SK-N-SH treated with all-trans-retinoic acid at 6 μM for 48 hours (cell line): ENCODE measurements around the gene MAML3.

Source experiments
- ATAC-seq: fragments of 200-7000 bp; cut with Tn5 transposase; 3 replicates; pipeline ENCODE4 v1.9.1; 2020; ENCODE audit warnings: mild to moderate bottlenecking, moderate library complexity
- ARNTL ChIP-seq: fragments of 450-650 bp; formaldehyde crosslinking; IDR thresholded peaks from 2 replicates; pipeline ENCODE4 v1.5.0; 2020; ENCODE audit warnings: low read depth, mild to moderate bottlenecking, moderate library complexity, borderline replicate concordance
- BACH2 ChIP-seq: fragments of 250-450 bp; sonication (Bioruptor Pico); IDR thresholded peaks from 2 replicates; pipeline ENCODE4 v1.9.0; 2021; ENCODE audit warnings: mild to moderate bottlenecking, borderline replicate concordance
- CREB5 ChIP-seq: fragments of 250-450 bp; sonication (Bioruptor Pico); IDR thresholded peaks from 2 replicates; pipeline ENCODE4 v1.5.1; 2020; ENCODE audit warnings: low read depth, mild to moderate bottlenecking, moderate library complexity
- CSDC2 ChIP-seq: fragments of 250-450 bp; sonication (Bioruptor Pico); IDR thresholded peaks from 2 replicates; pipeline ENCODE4 v1.5.0; 2020; ENCODE audit warnings: mild to moderate bottlenecking, moderate library complexity
- CSRNP3 ChIP-seq: fragments of 250-450 bp; sonication (Bioruptor Pico); IDR thresholded peaks from 2 replicates; pipeline ENCODE4 v1.5.1; 2021; ENCODE audit warnings: mild to moderate bottlenecking, moderate library complexity
- ESRRG ChIP-seq: fragments of 250-450 bp; sonication (Bioruptor Pico); IDR thresholded peaks from 2 replicates; pipeline ENCODE4 v1.6.1; 2021; ENCODE audit warnings: mild to moderate bottlenecking
- GLIS3 ChIP-seq: fragments of 250-450 bp; sonication (Bioruptor Pico); IDR thresholded peaks from 2 replicates; pipeline ENCODE4 v1.5.0; 2020; ENCODE audit warnings: mild to moderate bottlenecking, moderate library complexity
- ISL1 ChIP-seq: fragments of 250-450 bp; sonication (Bioruptor Pico); IDR thresholded peaks from 2 replicates; pipeline ENCODE4 v2.1.2; 2022; ENCODE audit warnings: mild to moderate bottlenecking, moderate library complexity
- OSR1 ChIP-seq: fragments of 250-450 bp; sonication (Bioruptor Pico); IDR thresholded peaks from 2 replicates; pipeline ENCODE4 v1.8.0; 2022; ENCODE audit warnings: moderate library complexity, mild to moderate bottlenecking, inconsistent platforms
- POU6F1 ChIP-seq: fragments of 250-450 bp; sonication (Bioruptor Pico); IDR thresholded peaks from 2 replicates; pipeline ENCODE4 v1.8.0; 2021; ENCODE audit warnings: low read depth, mild to moderate bottlenecking, moderate library complexity, borderline replicate concordance
- PPARA ChIP-seq: fragments of 250-450 bp; sonication (Bioruptor Pico); IDR thresholded peaks from 2 replicates; pipeline ENCODE4 v1.5.0; 2020; ENCODE audit warnings: mild to moderate bottlenecking, borderline replicate concordance
- RARB ChIP-seq: fragments of 250-450 bp; sonication (Bioruptor Pico); IDR thresholded peaks from 2 replicates; pipeline ENCODE4 v1.8.0; 2021; ENCODE audit warnings: mild to moderate bottlenecking, moderate library complexity
- SNAI2 ChIP-seq: fragments of 250-450 bp; sonication (Bioruptor Pico); IDR thresholded peaks from 2 replicates; pipeline ENCODE4 v1.5.0; 2020; ENCODE audit warnings: mild to moderate bottlenecking, moderate library complexity
- TCF4 ChIP-seq: fragments of 250-450 bp; sonication (Bioruptor Pico); IDR thresholded peaks from 2 replicates; pipeline ENCODE4 v1.8.0; 2021; ENCODE audit warnings: mild to moderate bottlenecking, moderate library complexity, borderline replicate concordance
- TOX ChIP-seq: fragments of 250-450 bp; sonication (Bioruptor Pico); IDR thresholded peaks from 2 replicates; pipeline ENCODE4 v1.8.0; 2021; ENCODE audit warnings: mild to moderate bottlenecking, moderate library complexity, borderline replicate concordance
- TSHZ2 ChIP-seq: fragments of 250-450 bp; sonication (Bioruptor Pico); IDR thresholded peaks from 2 replicates; pipeline ENCODE4 v1.5.0; 2020; ENCODE audit warnings: mild to moderate bottlenecking, moderate library complexity
- ZC3H10 ChIP-seq: fragments of 250-450 bp; sonication (Bioruptor Pico); IDR thresholded peaks from 2 replicates; pipeline ENCODE4 v1.5.1; 2021; ENCODE audit warnings: mild to moderate bottlenecking, moderate library complexity
- ZFP3 ChIP-seq: fragments of 250-450 bp; sonication (Bioruptor Pico); IDR thresholded peaks from 2 replicates; pipeline ENCODE4 v1.5.0; 2020; ENCODE audit warnings: mild to moderate bottlenecking, moderate library complexity
- ZNF70 ChIP-seq: fragments of 450-650 bp; formaldehyde crosslinking; IDR thresholded peaks from 2 replicates; pipeline ENCODE4 v1.5.0; 2020; ENCODE audit warnings: mild to moderate bottlenecking, moderate library complexity
- ZNF8 ChIP-seq: fragments of 450-650 bp; formaldehyde crosslinking; IDR thresholded peaks from 2 replicates; pipeline ENCODE4 v1.5.0; 2020; ENCODE audit warnings: mild to moderate bottlenecking, moderate library complexity

Gene MAML3

GRCh38 chr4:140068271-140068670 is 85.7 kb downstream of the MAML3 start (continued):
- TF ChIP-seq ZNF8 (CRISPR knock-in tag), result no peak
- TF ChIP-seq BACH2 (CRISPR knock-in tag), result no peak
- TF ChIP-seq PPARA (CRISPR knock-in tag), result no peak
- TF ChIP-seq, all 23 proteins: peak for 0

- ATAC-seq, result no peak; the same call in 2 of the 3 replicates
- no peak for TF ChIP-seq RARB
- no peak for TF ChIP-seq ISL1 (CRISPR knock-in tag)
- TF ChIP-seq GLIS3 (CRISPR knock-in tag), result no peak
- no peak for TF ChIP-seq ZNF8 (CRISPR knock-in tag)
- no peak for TF ChIP-seq OSR1
- no peak for TF ChIP-seq ARNTL (CRISPR knock-in tag)
- no peak for TF ChIP-seq ZNF70 (CRISPR knock-in tag)
- TF ChIP-seq ZFP3 (CRISPR knock-in tag), result no peak
- TF ChIP-seq CREB5, result no peak
- TF ChIP-seq TSHZ2 (CRISPR knock-in tag), result no peak
- TF ChIP-seq BACH2 (CRISPR knock-in tag), result no peak
- TF ChIP-seq CSRNP3, result no peak
- TF ChIP-seq PPARA (CRISPR knock-in tag), result no peak
- no peak for TF ChIP-seq TCF4 (CRISPR knock-in tag)
- TF ChIP-seq ZC3H10 (CRISPR knock-in tag), result no peak
- TF ChIP-seq POU6F1 (CRISPR knock-in tag), result no peak
- TF ChIP-seq SNAI2 (CRISPR knock-in tag), result no peak
- TF ChIP-seq TOX, result no peak
These were observed 87.7 kb downstream of the MAML3 start for GRCh38 chr4:140066031-140066930.

- TF ChIP-seq ZFP3 (CRISPR knock-in tag) (no peak), GLIS3 (CRISPR knock-in tag) (no peak), ZNF70 (CRISPR knock-in tag) (no peak), CSRNP3 (no peak), RARB (no peak), POU6F1 (CRISPR knock-in tag) (no peak), CSDC2 (no peak), TOX (no peak), CREB5 (no peak), SNAI2 (CRISPR knock-in tag) (no peak), PPARA (CRISPR knock-in tag) (no peak), ZC3H10 (CRISPR knock-in tag) (no peak), ISL1 (CRISPR knock-in tag) (no peak), ARNTL (CRISPR knock-in tag) (no peak), TCF4 (CRISPR knock-in tag) (no peak), OSR1 (no peak), ESRRG (CRISPR knock-in tag) (no peak), ZNF8 (CRISPR knock-in tag) (no peak)
- TF ChIP-seq, all 23 proteins: peak for 0
- ATAC-seq, result peak; percentile 26; the same call in 1 of the 3 replicates
These were observed 88.6 kb downstream of the MAML3 start for GRCh38 chr4:140065393-140065792.
